Endodermal cell (in vitro differentiated cells): ENCODE results near the gene DLG2. TPM values are rescaled to one million over a fixed set of nuclear protein-coding genes. Genes with fewer than 3 reads are reported as not detected.

ENCODE experiments used
- DNase-seq: peaks from one replicate; pipeline ENCODE4 v3.0.0-alpha.2; 2017
- H3K27ac ChIP-seq: 2 replicates; pipeline ENCODE4 v1.5.1; 2013; ENCODE audit warnings: mild to moderate bottlenecking, low read depth, low read length, moderate library complexity
- H3K27me3 ChIP-seq: 2 replicates; pipeline ENCODE4 v1.6.1; 2013; ENCODE audit warnings: mild to moderate bottlenecking, low read length, moderate library complexity; ENCODE audit not compliant: insufficient read depth, control insufficient read depth, poor library complexity, severe bottlenecking
- H3K36me3 ChIP-seq: 2 replicates; pipeline ENCODE4 v1.7.0; 2013; ENCODE audit warnings: mild to moderate bottlenecking, low read length, moderate library complexity; ENCODE audit not compliant: control insufficient read depth, insufficient read depth
- H3K4me1 ChIP-seq: one replicate; pipeline ENCODE4 v1.7.0; 2013; ENCODE audit warnings: low read length; ENCODE audit not compliant: control insufficient read depth, insufficient read depth
- H3K4me3 ChIP-seq: 2 replicates; pipeline ENCODE4 v1.5.1; 2013; ENCODE audit warnings: mild to moderate bottlenecking, low read length, moderate library complexity
- H3K9ac ChIP-seq: 2 replicates; pipeline ENCODE4 v1.6.1; 2013; ENCODE audit warnings: mild to moderate bottlenecking, low read length, moderate library complexity; ENCODE audit not compliant: poor library complexity, severe bottlenecking; ENCODE audit errors: extremely low read depth
- H3K9me3 ChIP-seq: 2 replicates; pipeline ENCODE4 v1.6.1; 2013; ENCODE audit warnings: mild to moderate bottlenecking, low read length, moderate library complexity; ENCODE audit not compliant: control insufficient read depth
- H3K27ac Mint-ChIP-seq: 2 replicates; pipeline ENCODE4 v1.8.0; 2020; ENCODE audit warnings: mixed read lengths
- H3K27me3 Mint-ChIP-seq: 2 replicates; pipeline ENCODE4 v1.8.0; 2021; ENCODE audit warnings: mild to moderate bottlenecking, mixed read lengths; ENCODE audit not compliant: insufficient read depth
- H3K36me3 Mint-ChIP-seq: 2 replicates; pipeline ENCODE4 v1.8.0; 2020; ENCODE audit warnings: low read depth, mixed read lengths
- H3K4me1 Mint-ChIP-seq: 2 replicates; pipeline ENCODE4 v1.8.0; 2020; ENCODE audit warnings: mixed read lengths
- H3K4me3 Mint-ChIP-seq: 2 replicates; pipeline ENCODE4 v1.8.0; 2020; ENCODE audit warnings: mild to moderate bottlenecking, moderate library complexity, mixed read lengths
- H3K9me3 Mint-ChIP-seq: 2 replicates; pipeline ENCODE4 v1.8.0; 2020; ENCODE audit warnings: mild to moderate bottlenecking, mixed read lengths
- WGBS, 2 experiments: methylation state at CpG; one replicate each; pipeline versions ENCODE4 v1.1.5 to v1.1.7; 2013; ENCODE audit warnings: missing lambda C conversion rate in 2 of 2, mixed read lengths in 1 of 2; ENCODE audit not compliant: insufficient coverage in 1 of 2, insufficient read length in 1 of 2; 5-methylcytosine and 5-hydroxymethylcytosine counted together
- total RNA-seq, 2 donors: library from RNA; stranded (reverse); fragmentation: NEBNext Ultra II Directional in 1 of 2; extraction: Animal tissue kit (Norgen Biotek cat#: 25700) in 1 of 2; gene quantifications; 2 replicates in 1 of 2; 3 replicates in 1 of 2; pipeline ENCODE4 v1.2.1, GENCODE V29; 2021
- TF ChIP-seq, protein P1 (sequence below): fragments of 200-600 bp; sonication (generic); conservative IDR thresholded peaks from 2 replicates; pipeline ENCODE4 v1.5.0; 2021; ENCODE audit warnings: antibody characterized with exemption, mild to moderate bottlenecking

The DLG2 gene
- total RNA-seq, 2 donors from 2014 or later: 9.6 to 10.6 TPM

DNA sequence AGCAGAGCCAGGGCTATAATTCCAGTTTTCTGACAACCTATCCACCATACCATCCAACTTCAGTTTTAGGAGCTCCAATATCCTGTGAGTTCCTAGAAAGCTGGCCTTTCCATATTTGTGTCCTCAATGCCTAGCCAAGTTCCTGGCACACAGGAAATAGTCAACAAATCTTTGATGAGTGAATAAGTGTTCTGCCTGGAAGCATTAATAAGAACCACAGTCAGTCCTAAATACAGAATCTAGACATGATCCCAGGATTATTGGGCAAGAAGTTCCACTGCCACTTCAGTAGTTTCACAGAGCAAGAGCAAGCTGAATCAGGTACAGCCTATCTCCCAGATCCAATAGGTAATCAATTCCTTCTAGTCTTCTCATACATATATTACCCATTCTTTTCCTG, 942.0 kb downstream of the DLG2 start:
- H3K9ac ChIP-seq: no peak overlapping the region
- H3K27ac Mint-ChIP-seq: no peak overlapping the region
- TF ChIP-seq, protein P1, sequence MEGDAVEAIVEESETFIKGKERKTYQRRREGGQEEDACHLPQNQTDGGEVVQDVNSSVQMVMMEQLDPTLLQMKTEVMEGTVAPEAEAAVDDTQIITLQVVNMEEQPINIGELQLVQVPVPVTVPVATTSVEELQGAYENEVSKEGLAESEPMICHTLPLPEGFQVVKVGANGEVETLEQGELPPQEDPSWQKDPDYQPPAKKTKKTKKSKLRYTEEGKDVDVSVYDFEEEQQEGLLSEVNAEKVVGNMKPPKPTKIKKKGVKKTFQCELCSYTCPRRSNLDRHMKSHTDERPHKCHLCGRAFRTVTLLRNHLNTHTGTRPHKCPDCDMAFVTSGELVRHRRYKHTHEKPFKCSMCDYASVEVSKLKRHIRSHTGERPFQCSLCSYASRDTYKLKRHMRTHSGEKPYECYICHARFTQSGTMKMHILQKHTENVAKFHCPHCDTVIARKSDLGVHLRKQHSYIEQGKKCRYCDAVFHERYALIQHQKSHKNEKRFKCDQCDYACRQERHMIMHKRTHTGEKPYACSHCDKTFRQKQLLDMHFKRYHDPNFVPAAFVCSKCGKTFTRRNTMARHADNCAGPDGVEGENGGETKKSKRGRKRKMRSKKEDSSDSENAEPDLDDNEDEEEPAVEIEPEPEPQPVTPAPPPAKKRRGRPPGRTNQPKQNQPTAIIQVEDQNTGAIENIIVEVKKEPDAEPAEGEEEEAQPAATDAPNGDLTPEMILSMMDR: no peak
- H3K36me3 ChIP-seq: no peaks in the 10 kb centered on the region
- H3K4me1 ChIP-seq: no peaks in the 10 kb centered on the region
- no peaks in the 10 kb centered on the region for H3K36me3 Mint-ChIP-seq
- H3K27me3 ChIP-seq: no peaks in the 10 kb centered on the region
- no peak for DNase-seq
- H3K4me1 Mint-ChIP-seq: peaks cover 1% of the 10 kb centered on the region
- H3K9me3 Mint-ChIP-seq: no peaks in the 10 kb centered on the region
- no peaks in the 10 kb centered on the region for H3K27me3 Mint-ChIP-seq
- H3K4me3 ChIP-seq: no peak overlapping the region
- no peaks in the 10 kb centered on the region for H3K9me3 ChIP-seq
- H3K27ac ChIP-seq: no peak overlapping the region
- H3K4me3 Mint-ChIP-seq: no peak overlapping the region

DNA sequence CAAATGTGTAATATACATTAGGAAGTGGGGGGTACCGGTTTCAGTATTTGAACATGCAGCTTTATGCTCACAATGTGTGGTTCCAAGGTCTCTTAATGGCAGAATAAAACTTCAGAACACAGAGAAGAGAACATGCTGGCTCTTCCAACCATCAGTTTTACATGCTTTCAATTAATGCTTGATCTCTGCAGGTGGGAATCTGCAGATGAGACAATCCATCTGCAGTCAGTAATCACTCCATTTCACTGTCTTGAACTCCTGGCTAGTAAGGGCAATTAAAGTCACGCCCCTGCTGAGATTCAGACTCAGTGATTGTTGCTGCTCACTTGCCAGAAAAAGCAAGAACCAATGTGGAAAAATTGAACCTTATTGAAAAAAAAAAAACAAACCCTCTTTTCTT, 945.7 kb downstream of the DLG2 start:
- Mint-ChIP-seq H3K4me3 (no peak overlapping the region), H3K36me3 (no peaks in the 10 kb centered on the region), H3K27ac (no peak overlapping the region), H3K9me3 (no peaks in the 10 kb centered on the region), H3K4me1 (peaks cover 1% of the 10 kb centered on the region), H3K27me3 (no peaks in the 10 kb centered on the region)
- WGBS, 2 experiments: 93 to 100% methylated on average over 1 to 2 of the region's 2 CpGs
- no peaks in the 10 kb centered on the region for H3K36me3 ChIP-seq
- H3K9me3 ChIP-seq: no peaks in the 10 kb centered on the region
- no peaks in the 10 kb centered on the region for H3K27me3 ChIP-seq
- no peak overlapping the region for H3K9ac ChIP-seq
- no peak for DNase-seq
- no peaks in the 10 kb centered on the region for H3K4me1 ChIP-seq
- H3K27ac ChIP-seq: no peak overlapping the region
- TF ChIP-seq, protein P1: no peak
- no peak overlapping the region for H3K4me3 ChIP-seq

DNA sequence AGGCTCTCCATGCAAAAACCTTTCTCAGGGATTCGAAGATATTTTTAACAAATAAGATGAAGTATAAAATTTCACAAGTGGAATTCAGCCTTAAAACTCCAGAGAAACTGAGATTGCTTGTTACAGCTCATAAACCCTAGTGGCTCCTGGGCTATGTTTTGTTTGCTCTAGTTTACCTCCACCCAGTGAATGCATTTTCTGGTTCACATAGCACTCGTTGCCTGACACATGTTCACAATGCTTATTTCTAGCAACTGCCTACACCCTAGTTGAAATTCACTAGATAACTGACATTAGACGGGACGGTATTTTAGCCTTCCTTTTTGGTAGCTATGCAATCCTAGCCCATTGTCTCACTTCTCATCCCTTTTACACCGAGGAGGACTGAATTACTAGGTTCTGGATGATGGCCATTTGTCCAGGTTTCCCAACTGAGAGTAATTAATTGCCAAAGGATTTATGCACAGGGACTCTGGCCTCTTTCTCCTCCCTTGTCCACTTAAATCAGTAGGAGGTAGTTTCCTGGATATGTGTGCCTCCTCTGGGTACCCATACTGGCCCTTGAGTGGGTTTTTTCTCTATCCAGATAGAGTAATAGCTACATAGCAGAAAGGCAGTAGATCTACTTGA, 951.6 kb downstream of the DLG2 start:
- WGBS, 2 experiments: 82 to 91% methylated on average over 4 to 5 of the region's 5 CpGs
- no peak for DNase-seq
- H3K27ac ChIP-seq: no peak overlapping the region
- no peak overlapping the region for H3K9ac ChIP-seq
- no peaks in the 10 kb centered on the region for H3K36me3 ChIP-seq
- no peak overlapping the region for H3K4me3 ChIP-seq
- H3K4me3 Mint-ChIP-seq: no peak overlapping the region
- no peaks in the 10 kb centered on the region for H3K36me3 Mint-ChIP-seq
- no peaks in the 10 kb centered on the region for H3K27me3 ChIP-seq
- H3K9me3 ChIP-seq: no peaks in the 10 kb centered on the region
- no peak overlapping the region for H3K27ac Mint-ChIP-seq
- no peaks in the 10 kb centered on the region for H3K27me3 Mint-ChIP-seq
- TF ChIP-seq, protein P1: no peak
- H3K9me3 Mint-ChIP-seq: no peaks in the 10 kb centered on the region
- H3K4me1 Mint-ChIP-seq: no peaks in the 10 kb centered on the region
- no peaks in the 10 kb centered on the region for H3K4me1 ChIP-seq
